CD8-positive, alpha-beta memory T cell (primary cell): ENCODE results near the gene CFAP97D2. TPM values are rescaled to one million over a fixed set of nuclear protein-coding genes. Genes with fewer than 3 reads are reported as not detected.

Experiments used
- CTCF ChIA-PET: fragments of 350-600 bp; sonication (Branson Sonifier 250); formaldehyde crosslinking; loops from one replicate; lab custom pipeline; 2021; ENCODE audit warnings: antibody characterized with exemption; lab: Charles Lee
- POLR2A ChIA-PET: fragments of 350-600 bp; sonication (Branson Sonifier 250); formaldehyde crosslinking; loops from one replicate; lab custom pipeline; 2021; ENCODE audit warnings: antibody characterized with exemption; lab: Charles Lee
- DNase-seq, 5 donors: peaks; one replicate each; pipeline versions ENCODE4 v3.0.0 to v3.0.0-alpha.2; 2020 to 2022; ENCODE audit warnings: mixed read lengths in 1 of 5
- H3K27ac ChIP-seq: one replicate; pipeline ENCODE4 v1.7.0; 2013; ENCODE audit warnings: low read depth, mild to moderate bottlenecking, low read length, moderate library complexity
- H3K27me3 ChIP-seq: 2 replicates; pipeline ENCODE4 v1.7.0; 2013; ENCODE audit warnings: low read length, mild to moderate bottlenecking; ENCODE audit not compliant: insufficient read depth, poor library complexity, severe bottlenecking
- H3K36me3 ChIP-seq: 2 replicates; pipeline ENCODE4 v1.7.0; 2013; ENCODE audit warnings: mild to moderate bottlenecking, low read length, moderate library complexity; ENCODE audit not compliant: insufficient read depth
- H3K4me1 ChIP-seq: 2 replicates; pipeline ENCODE4 v1.7.0; 2013; ENCODE audit warnings: mild to moderate bottlenecking, low read length, moderate library complexity; ENCODE audit not compliant: insufficient read depth
- H3K4me3 ChIP-seq: 2 replicates; pipeline ENCODE4 v1.7.0; 2013; ENCODE audit warnings: mild to moderate bottlenecking, low read length
- H3K9me3 ChIP-seq: 2 replicates; pipeline ENCODE4 v1.7.0; 2013; ENCODE audit warnings: mild to moderate bottlenecking, low read length
- H3K27ac Mint-ChIP-seq, 8 donors: one replicate each; pipeline ENCODE4 v1.8.0; 2020 to 2021; ENCODE audit warnings: mixed read lengths in 8 of 8, mild to moderate bottlenecking in 6 of 8, inconsistent platforms in 3 of 8, moderate library complexity in 3 of 8
- H3K27me3 Mint-ChIP-seq, 2 donors: one replicate each; pipeline ENCODE4 v1.8.0; 2020 to 2021; ENCODE audit warnings: mixed read lengths in 2 of 2, mild to moderate bottlenecking in 1 of 2, moderate library complexity in 1 of 2
- H3K36me3 Mint-ChIP-seq, 3 donors: one replicate each; pipeline ENCODE4 v1.8.0; 2020 to 2021; ENCODE audit warnings: mixed read lengths in 3 of 3, inconsistent platforms in 1 of 3, mild to moderate bottlenecking in 1 of 3
- H3K4me1 Mint-ChIP-seq, 3 donors: one replicate each; pipeline ENCODE4 v1.8.0; 2020 to 2021; ENCODE audit warnings: mixed read lengths in 3 of 3, inconsistent platforms in 1 of 3, mild to moderate bottlenecking in 1 of 3
- H3K4me3 Mint-ChIP-seq, 7 donors: one replicate each; pipeline ENCODE4 v1.8.0; 2020 to 2021; ENCODE audit warnings: mixed read lengths in 7 of 7, mild to moderate bottlenecking in 6 of 7, moderate library complexity in 4 of 7, inconsistent platforms in 2 of 7
- H3K9me3 Mint-ChIP-seq, 5 donors: one replicate each; pipeline ENCODE4 v1.8.0; 2020 to 2022; ENCODE audit warnings: mixed read lengths in 5 of 5, mild to moderate bottlenecking in 3 of 5, moderate library complexity in 2 of 5, inconsistent platforms in 1 of 5
- polyA plus RNA-seq: library from polyadenylated mRNA; unstranded; fragments of 300-500 nt; fragmentation: Illumina TruSeq; gene quantifications from one replicate; pipeline ENCODE4 v1.2.3, GENCODE V29; 2021
- total RNA-seq, 2 experiments: library from RNA; stranded (reverse); gene quantifications; one replicate each; pipeline ENCODE4 v1.2.3, GENCODE V29; 2021

Gene CFAP97D2
- total and polyA plus RNA-seq, 3 experiments from 2014 or later: 0.31 TPM; not detected in 2

- peaks cover 0 to 4% (median 0%) of the 10 kb centered on the region in 5 donors for H3K9me3 Mint-ChIP-seq
- Histone ChIP-seq H3K9me3 (no peaks in the 10 kb centered on the region), H3K27ac (no peak overlapping the region), H3K4me3 (no peak overlapping the region), H3K27me3 (no peaks in the 10 kb centered on the region), H3K4me1 (peaks cover 48% of the 10 kb centered on the region), H3K36me3 (peaks cover 41% of the 10 kb centered on the region)
- peaks cover 22 to 78% (median 36%) of the 10 kb centered on the region in 3 donors for H3K36me3 Mint-ChIP-seq
- peak overlapping the region in 3 of 7 donors; percentile 5 to 89 (median 41) for H3K4me3 Mint-ChIP-seq
- H3K27ac Mint-ChIP-seq: peak overlapping the region in 4 of 8 donors; percentile 3 to 88 (median 56)
- H3K27me3 Mint-ChIP-seq: no peaks in the 10 kb centered on the region
- H3K4me1 Mint-ChIP-seq: peaks cover 76 to 85% (median 79%) of the 10 kb centered on the region in 3 donors
- DNase-seq: no peak
- ChIA-PET POLR2A (no interaction called here), CTCF (no interaction called here)
These were observed 86.0 kb downstream of the CFAP97D2 start for GRCh38 chr13:114264886-114265611.

- Histone ChIP-seq H3K9me3 (no peaks in the 10 kb centered on the region), H3K36me3 (peaks cover 30% of the 10 kb centered on the region), H3K27me3 (no peaks in the 10 kb centered on the region), H3K4me3 (no peak overlapping the region), H3K27ac (no peak overlapping the region), H3K4me1 (peaks cover 44% of the 10 kb centered on the region)
- CTCF ChIA-PET: no interaction called here
- POLR2A ChIA-PET: interaction anchor here (0.6 to 0.7 kb wide), 2 partner anchors 13 to 31 kb away, joined by 3 read pairs; no protein-coding TSS in a partner anchor
- Mint-ChIP-seq H3K27me3 (no peaks in the 10 kb centered on the region), H3K4me1 (peaks cover 66 to 73% (median 71%) of the 10 kb centered on the region in 3 donors), H3K9me3 (peaks cover 0 to 4% (median 0%) of the 10 kb centered on the region in 5 donors), H3K27ac (peak overlapping the region in 4 of 8 donors; percentile 3 to 43 (median 22)), H3K4me3 (peak overlapping the region in 5 of 7 donors; percentile 44 to 89 (median 67)), H3K36me3 (peaks cover 18 to 75% (median 35%) of the 10 kb centered on the region in 3 donors)
- no peak for DNase-seq
These were observed 87.2 kb downstream of the CFAP97D2 start for GRCh38 chr13:114266241-114266640.

GRCh38 chr13:114268344-114269280 is 89.6 kb downstream of the CFAP97D2 start:
- DNase-seq: peak in 1 of 5 donors; percentile 60
- ChIA-PET POLR2A (interaction anchor here (1.2 kb wide), 1 partner anchor 13 kb away, joined by 3 read pairs; the partner anchor contains the start of gene UPF3A), CTCF (interaction anchor here (0.7 to 1.2 kb wide), 2 partner anchors 9 to 11 kb away, joined by 3 read pairs; no protein-coding TSS in a partner anchor)
- H3K9me3 Mint-ChIP-seq: peaks cover 0 to 4% (median 0%) of the 10 kb centered on the region in 5 donors
- H3K36me3 ChIP-seq: peaks cover 26% of the 10 kb centered on the region
- H3K27me3 Mint-ChIP-seq: no peaks in the 10 kb centered on the region
- no peaks in the 10 kb centered on the region for H3K9me3 ChIP-seq
- peak overlapping the region; percentile 41 for H3K27ac ChIP-seq
- peaks cover 42 to 49% (median 47%) of the 10 kb centered on the region in 3 donors for H3K4me1 Mint-ChIP-seq
- peaks cover 24 to 73% (median 48%) of the 10 kb centered on the region in 3 donors for H3K36me3 Mint-ChIP-seq
- peak overlapping the region; percentile 15 for H3K4me3 ChIP-seq
- peak overlapping the region; percentile 28 to 91 (median 70) for H3K27ac Mint-ChIP-seq
- H3K4me1 ChIP-seq: peaks cover 23% of the 10 kb centered on the region
- no peaks in the 10 kb centered on the region for H3K27me3 ChIP-seq
- peak overlapping the region; percentile 25 to 89 (median 77) for H3K4me3 Mint-ChIP-seq

- Histone ChIP-seq H3K4me3 (no peak overlapping the region), H3K27me3 (no peaks in the 10 kb centered on the region), H3K4me1 (peaks cover 21% of the 10 kb centered on the region), H3K27ac (peak overlapping the region; percentile 41), H3K36me3 (peaks cover 26% of the 10 kb centered on the region), H3K9me3 (no peaks in the 10 kb centered on the region)
- Mint-ChIP-seq H3K27me3 (no peaks in the 10 kb centered on the region), H3K4me3 (peak overlapping the region in 6 of 7 donors; percentile 20 to 81 (median 41)), H3K9me3 (peaks cover 0 to 4% (median 0%) of the 10 kb centered on the region in 5 donors), H3K4me1 (peaks cover 38 to 45% (median 45%) of the 10 kb centered on the region in 3 donors), H3K36me3 (peaks cover 24 to 76% (median 48%) of the 10 kb centered on the region in 3 donors), H3K27ac (peak overlapping the region in 7 of 8 donors; percentile 13 to 91 (median 32))
- ChIA-PET CTCF (interaction anchor here (1.2 kb wide), 1 partner anchor 10 kb away, joined by 3 read pairs; no protein-coding TSS in a partner anchor), POLR2A (interaction anchor here (1.2 kb wide), 1 partner anchor 12 kb away, joined by 3 read pairs; the partner anchor contains the start of gene UPF3A)
- DNase-seq: no peak
These were observed 90.3 kb downstream of the CFAP97D2 start for GRCh38 chr13:114269281-114269770.

Other genes with a start within 250 kb of the CFAP97D2 start
- gene C13orf46, start 205.2 kb upstream of the CFAP97D2 start, total RNA-seq: 1 to 10 TPM; 1.2 to 1.8 TPM
- 2.2 TPM for gene C13orf46, start 205.2 kb upstream of the CFAP97D2 start, polyA plus RNA-seq
- 10 to 100 TPM; 26.4 to 27.1 TPM for gene RASA3, start 46.6 kb upstream of the CFAP97D2 start, total RNA-seq
- gene RASA3, start 46.6 kb upstream of the CFAP97D2 start, polyA plus RNA-seq: 123 TPM
- gene CDC16, start 55.6 kb downstream of the CFAP97D2 start, total RNA-seq: 10 to 100 TPM; 74.7 to 79.5 TPM
- 22.1 TPM for gene CDC16, start 55.6 kb downstream of the CFAP97D2 start, polyA plus RNA-seq
- gene UPF3A, start 102.3 kb downstream of the CFAP97D2 start, total RNA-seq: 10 to 100 TPM; 48.0 to 52.9 TPM
- gene UPF3A, start 102.3 kb downstream of the CFAP97D2 start, polyA plus RNA-seq: 41.4 TPM
- gene CHAMP1, start 135.2 kb downstream of the CFAP97D2 start, total RNA-seq: 10 to 100 TPM; 42.6 to 48.3 TPM
- 7.3 TPM for gene CHAMP1, start 135.2 kb downstream of the CFAP97D2 start, polyA plus RNA-seq